DND-41 (cell line): ENCODE results near the gene RBM5.

Experiments used
- EZH2 ChIP-seq: IDR thresholded peaks from 3 replicates; pipeline ENCODE4 v1.6.1; 2012; ENCODE audit warnings: borderline replicate concordance, low read depth, mild to moderate bottlenecking, moderate library complexity, low read length, inconsistent platforms; ENCODE audit not compliant: severe bottlenecking
- TF ChIP-seq, protein P1 (sequence below): IDR thresholded peaks from 2 replicates; pipeline ENCODE4 v1.5.1; 2012; ENCODE audit warnings: borderline replicate concordance, low read length, moderate library complexity, mild to moderate bottlenecking; ENCODE audit not compliant: poor library complexity, severe bottlenecking; ENCODE audit errors: extremely low read depth

- TF ChIP-seq, protein P1, sequence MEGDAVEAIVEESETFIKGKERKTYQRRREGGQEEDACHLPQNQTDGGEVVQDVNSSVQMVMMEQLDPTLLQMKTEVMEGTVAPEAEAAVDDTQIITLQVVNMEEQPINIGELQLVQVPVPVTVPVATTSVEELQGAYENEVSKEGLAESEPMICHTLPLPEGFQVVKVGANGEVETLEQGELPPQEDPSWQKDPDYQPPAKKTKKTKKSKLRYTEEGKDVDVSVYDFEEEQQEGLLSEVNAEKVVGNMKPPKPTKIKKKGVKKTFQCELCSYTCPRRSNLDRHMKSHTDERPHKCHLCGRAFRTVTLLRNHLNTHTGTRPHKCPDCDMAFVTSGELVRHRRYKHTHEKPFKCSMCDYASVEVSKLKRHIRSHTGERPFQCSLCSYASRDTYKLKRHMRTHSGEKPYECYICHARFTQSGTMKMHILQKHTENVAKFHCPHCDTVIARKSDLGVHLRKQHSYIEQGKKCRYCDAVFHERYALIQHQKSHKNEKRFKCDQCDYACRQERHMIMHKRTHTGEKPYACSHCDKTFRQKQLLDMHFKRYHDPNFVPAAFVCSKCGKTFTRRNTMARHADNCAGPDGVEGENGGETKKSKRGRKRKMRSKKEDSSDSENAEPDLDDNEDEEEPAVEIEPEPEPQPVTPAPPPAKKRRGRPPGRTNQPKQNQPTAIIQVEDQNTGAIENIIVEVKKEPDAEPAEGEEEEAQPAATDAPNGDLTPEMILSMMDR = no peak
- no peak for TF ChIP-seq EZH2
Measured at GRCh38 chr3:50139718-50140423, 51.2 kb downstream of the RBM5 start.
